Measurements from ENCODE around the gene YWHAG. TPM values are rescaled to one million over a fixed set of nuclear protein-coding genes. Genes with fewer than 3 reads are reported as not detected.

The YWHAG gene
- total and polyA plus RNA-seq, 3 donors from 2014 or later, result 67.4 to 80.2 (median 78.4) TPM

GRCh38 chr7:76283254-76284159, 75.3 kb downstream of the YWHAG start:
- TF ChIP-seq POLR2A (IDR thresholded peaks at IDR 0.05) (no peak), CTCF (IDR thresholded peaks at IDR 0.05) (no peak)
- DNase-seq, result no peak
- no peaks in the 10 kb centered on the region for H3K36me3 ChIP-seq (ENCODE audit: low read depth, missing control alignments)
- H3K9me3 ChIP-seq, result no peaks in the 10 kb centered on the region
- intact Hi-C loops (cut with DNase I; ENCODE audit: low total_unique reads), result no loop called here
- H3K27ac ChIP-seq, result no peak overlapping the region
- peaks cover 12% of the 10 kb centered on the region for H3K4me1 ChIP-seq
- WGBS, 2 donors, result 66 to 74% methylated on average over 11 to 17 of the region's 17 CpGs
- no peaks in the 10 kb centered on the region for H3K27me3 ChIP-seq
- peak overlapping the region; percentile 38 to 57 for H3K4me3 ChIP-seq

- Histone ChIP-seq H3K9me3 (no peaks in the 10 kb centered on the region), H3K36me3 (ENCODE audit: low read depth, missing control alignments) (no peaks in the 10 kb centered on the region), H3K4me3 (peak overlapping the region; percentile 38 to 57), H3K27me3 (no peaks in the 10 kb centered on the region), H3K4me1 (peaks cover 12% of the 10 kb centered on the region), H3K27ac (no peak overlapping the region)
- no peak for TF ChIP-seq CTCF (IDR thresholded peaks at IDR 0.05)
- TF ChIP-seq POLR2A (IDR thresholded peaks at IDR 0.05), result no peak
- WGBS, 2 donors, result 7 to 8% methylated on average over 7 to 50 of the region's 98 CpGs
- intact Hi-C loops (cut with DNase I; ENCODE audit: low total_unique reads), result no loop called here
- peak; percentile 43 for DNase-seq
These were observed 76.2 kb downstream of the YWHAG start for GRCh38 chr7:76282344-76283253.

GRCh38 chr7:76281706-76282343, 77.0 kb downstream of the YWHAG start:
- no peak overlapping the region for H3K27ac ChIP-seq
- intact Hi-C loops (cut with DNase I; ENCODE audit: low total_unique reads), result no loop called here
- 4% methylated on average over 14 to 21 of the region's 36 CpGs for WGBS, 2 donors
- no peaks in the 10 kb centered on the region for H3K9me3 ChIP-seq
- peaks cover 12% of the 10 kb centered on the region for H3K4me1 ChIP-seq
- H3K4me3 ChIP-seq, result peak overlapping the region in 1 of 2 donors; percentile 38
- no peak for TF ChIP-seq CTCF (IDR thresholded peaks at IDR 0.05)
- no peak for TF ChIP-seq POLR2A (IDR thresholded peaks at IDR 0.05)
- no peak for DNase-seq
- no peaks in the 10 kb centered on the region for H3K27me3 ChIP-seq
- H3K36me3 ChIP-seq (ENCODE audit: low read depth, missing control alignments), result no peaks in the 10 kb centered on the region

- WGBS, 2 donors, result 3 to 5% methylated on average over 26 to 38 of the region's 63 CpGs
- H3K9me3 ChIP-seq, result no peaks in the 10 kb centered on the region
- no peaks in the 10 kb centered on the region for H3K36me3 ChIP-seq (ENCODE audit: low read depth, missing control alignments)
- TF ChIP-seq CTCF (IDR thresholded peaks at IDR 0.05), result no peak
- no peak for TF ChIP-seq POLR2A (IDR thresholded peaks at IDR 0.05)
- DNase-seq, result no peak
- H3K4me3 ChIP-seq, result no peak overlapping the region
- no peaks in the 10 kb centered on the region for H3K27me3 ChIP-seq
- H3K4me1 ChIP-seq, result peaks cover 12% of the 10 kb centered on the region
- intact Hi-C loops (cut with DNase I; ENCODE audit: low total_unique reads), result no loop called here
- H3K27ac ChIP-seq, result no peak overlapping the region
These were observed 77.6 kb downstream of the YWHAG start for GRCh38 chr7:76281006-76281705.
